NCI-H2081 (cell line): ENCODE data around the gene KRTAP10-10.
"Not testable (repeated sequence)": the region's sequence is repeated elsewhere in the genome, so short reads cannot be mapped to it uniquely, and the experiment has no call there.

Experiments
- DNase-seq, 2 experiments: peaks; one replicate each; lab custom pipeline; 2025; lab: John Stamatoyannopoulos, UW

Gene KRTAP10-10

DNA sequence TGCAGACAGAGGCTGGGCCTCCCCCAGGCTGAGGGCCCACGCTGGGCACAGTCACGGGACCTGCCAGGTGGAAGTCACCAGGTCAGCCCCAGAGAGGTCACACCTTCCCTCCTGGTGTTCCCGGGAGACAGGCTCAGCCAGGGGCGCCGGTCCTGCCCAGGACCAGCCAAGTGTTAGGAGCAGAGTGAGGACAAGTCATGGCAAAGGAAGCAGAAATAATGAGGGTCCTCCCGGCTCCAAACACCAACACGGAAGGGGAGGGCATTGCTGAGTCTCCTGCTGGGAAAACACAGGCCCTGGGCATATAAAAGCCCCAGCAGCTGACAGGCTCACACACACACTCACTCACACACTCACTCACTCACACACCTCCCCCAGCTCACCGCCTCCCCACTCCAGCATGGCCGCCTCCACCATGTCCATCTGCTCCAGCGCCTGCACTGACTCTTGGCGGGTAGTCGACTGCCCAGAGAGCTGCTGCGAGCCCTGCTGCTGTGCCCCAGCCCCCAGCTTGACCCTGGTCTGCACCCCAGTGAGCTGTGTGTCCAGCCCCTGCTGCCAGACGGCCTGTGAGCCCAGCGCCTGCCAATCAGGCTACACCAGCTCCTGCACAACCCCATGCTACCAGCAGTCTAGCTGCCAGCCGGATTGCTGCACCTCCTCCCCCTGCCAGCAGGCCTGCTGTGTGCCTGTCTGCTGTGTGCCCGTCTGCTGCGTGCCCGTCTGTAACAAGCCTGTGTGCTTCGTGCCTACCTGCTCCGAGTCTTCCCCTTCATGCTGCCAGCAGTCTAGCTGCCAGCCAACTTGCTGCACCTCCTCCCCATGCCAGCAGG lies at the start of gene KRTAP10-10:
TSS of gene KRTAP10-10 (plus strand) at position 339 of the 833 bp plus-strand sequence. CDS start at position 401, 62 bp downstream.
- peak in 1 of 2 experiments; percentile 6 for DNase-seq

DNA sequence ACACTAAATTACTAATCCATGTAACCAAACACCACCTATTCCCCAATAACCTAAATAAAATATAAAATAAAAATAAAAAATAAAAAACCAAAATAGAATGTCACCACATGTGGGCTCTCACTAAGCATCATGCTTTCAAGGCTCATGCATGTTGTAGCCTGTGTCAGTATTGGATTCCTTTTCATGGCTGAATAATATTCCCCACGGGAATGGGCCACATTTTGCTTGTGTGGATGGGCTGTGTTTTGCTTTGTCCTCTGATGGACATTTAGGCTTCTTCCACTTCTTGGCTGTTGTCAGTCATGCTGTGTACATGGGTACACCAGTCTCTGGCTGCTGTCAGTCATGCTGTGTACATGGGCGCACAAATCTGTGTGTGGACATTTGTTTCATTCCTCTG lies 48.1 kb upstream of the KRTAP10-10 start:
- no peak for DNase-seq

- DNase-seq: no peak
These were observed 47.4 kb upstream of the KRTAP10-10 start for GRCh38 chr21:44589586-44590305.

DNA sequence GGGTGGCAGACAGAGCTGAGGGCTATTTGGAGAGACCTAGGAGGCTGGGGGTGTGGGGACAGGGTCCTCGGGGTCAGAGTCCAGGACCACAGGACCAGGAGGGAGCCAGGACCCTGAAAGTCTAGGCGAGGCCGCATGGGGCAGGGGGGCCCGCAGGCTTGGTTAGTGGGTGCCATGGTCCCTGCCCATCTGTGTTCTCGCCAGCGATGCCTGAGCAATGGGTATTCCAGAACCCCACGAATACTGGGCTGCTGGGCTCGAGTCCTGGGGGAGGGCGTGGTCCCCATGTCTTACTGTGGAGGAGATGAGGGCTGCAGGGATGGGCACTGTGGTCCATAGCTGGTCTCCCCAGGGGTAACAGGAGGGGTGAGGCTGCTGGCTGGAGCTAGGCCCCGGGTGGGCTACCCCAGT lies 46.8 kb upstream of the KRTAP10-10 start:
- DNase-seq: no peak

- peak in 1 of 2 experiments; percentile 46 for DNase-seq
These were observed 46.0 kb upstream of the KRTAP10-10 start for GRCh38 chr21:44590897-44591800.

- peak in 1 of 2 experiments; percentile 34 for DNase-seq
These were observed 45.4 kb upstream of the KRTAP10-10 start for GRCh38 chr21:44591801-44592130.

- DNase-seq: no peak
These were observed 44.5 kb upstream of the KRTAP10-10 start, which contains the start of gene KRTAP10-6 for GRCh38 chr21:44592446-44593311. TSS of gene KRTAP10-6 (minus strand) at chr21:44592505. CDS start at chr21:44592484, 21 bp downstream.

DNA sequence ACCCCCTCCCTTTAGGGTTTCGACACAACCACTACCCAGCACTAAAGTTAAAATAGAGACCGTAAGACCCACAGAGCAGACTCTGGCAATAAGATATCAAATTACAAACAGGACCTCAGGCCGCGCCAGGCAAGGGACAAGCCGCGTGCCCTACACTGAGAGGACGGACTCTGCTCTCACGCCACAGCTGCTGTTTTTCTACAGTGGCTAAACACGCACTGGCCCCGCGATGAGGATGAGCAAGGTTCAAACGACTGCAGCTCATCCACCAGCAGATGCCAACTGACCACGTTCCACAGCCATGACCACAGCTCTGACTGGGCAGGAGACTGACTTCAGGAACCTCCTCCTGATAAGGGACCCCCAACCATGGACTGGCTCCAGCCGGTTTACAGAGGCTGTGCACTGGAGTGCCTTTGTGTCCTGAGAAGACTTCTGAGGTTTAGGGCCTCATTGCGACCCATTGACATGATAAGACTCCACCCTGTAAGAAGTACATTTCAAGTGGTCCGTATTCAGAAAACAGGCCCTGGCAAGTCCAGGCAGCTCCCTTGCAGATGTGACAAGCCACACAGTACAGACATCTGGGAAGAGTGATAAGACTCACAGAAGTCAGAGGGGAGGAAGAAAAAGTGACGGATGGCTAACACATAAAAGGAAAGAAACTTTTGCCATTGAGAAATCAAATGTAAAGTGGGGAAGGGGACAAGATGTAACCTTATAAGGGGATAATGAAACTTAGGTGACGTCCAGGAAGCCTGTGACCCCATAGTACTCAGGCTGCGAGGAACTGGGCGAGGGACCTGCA lies 43.4 kb upstream of the KRTAP10-10 start:
- no peak for DNase-seq

GRCh38 chr21:44594406-44594916 lies 42.7 kb upstream of the KRTAP10-10 start:
- no peak for DNase-seq

DNA sequence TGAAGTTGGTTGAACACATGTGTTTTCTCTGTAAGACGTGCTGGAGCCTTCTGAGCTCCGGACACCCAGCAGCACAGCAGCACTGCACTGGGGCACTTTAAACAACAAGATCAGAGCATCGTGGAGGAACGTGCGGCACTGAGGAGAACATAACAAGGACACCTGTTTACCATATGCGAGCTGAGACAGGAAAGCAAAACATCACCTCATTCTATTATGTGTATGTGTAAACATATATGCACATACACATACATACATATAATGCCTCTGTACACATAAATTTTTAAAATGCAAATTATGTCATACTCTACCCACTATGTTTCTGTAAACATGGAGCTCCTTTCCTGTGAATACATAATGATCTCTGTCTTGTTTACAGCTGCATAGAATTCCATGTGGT lies 41.6 kb upstream of the KRTAP10-10 start:
- DNase-seq: no peak

DNA sequence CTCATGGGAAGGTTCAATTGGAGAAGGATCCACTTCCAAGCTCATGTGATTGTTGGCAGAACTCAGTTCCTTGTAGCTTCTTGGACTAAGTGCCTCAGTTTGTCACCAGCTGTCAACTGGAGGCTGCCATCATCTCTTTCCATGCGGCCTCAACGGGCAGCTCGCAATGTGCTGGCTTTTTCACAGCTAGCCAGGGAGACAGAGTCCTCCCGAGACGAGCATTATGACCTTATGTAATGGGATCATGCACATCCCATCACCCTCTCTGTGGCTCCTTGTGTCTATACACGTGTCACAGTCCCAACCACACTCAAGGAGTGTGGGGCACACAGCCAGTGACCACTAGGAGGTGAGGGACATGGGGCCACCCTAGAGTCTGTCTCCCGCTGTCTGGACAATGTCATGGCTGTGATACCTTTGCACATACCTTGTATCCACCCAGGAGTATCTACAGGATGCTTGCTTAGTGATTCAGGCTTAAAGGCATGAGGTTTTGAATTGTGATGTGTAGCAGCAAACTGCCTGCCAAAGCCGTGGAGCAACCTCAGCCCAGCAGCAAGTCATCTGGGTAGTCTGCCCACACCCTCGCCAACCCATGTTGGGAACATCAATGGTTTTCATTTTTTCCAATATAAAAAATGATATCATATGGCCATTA lies 41.0 kb upstream of the KRTAP10-10 start:
- DNase-seq: no peak

- no peak for DNase-seq
These were observed 39.1 kb upstream of the KRTAP10-10 start for GRCh38 chr21:44598061-44598460.

DNA sequence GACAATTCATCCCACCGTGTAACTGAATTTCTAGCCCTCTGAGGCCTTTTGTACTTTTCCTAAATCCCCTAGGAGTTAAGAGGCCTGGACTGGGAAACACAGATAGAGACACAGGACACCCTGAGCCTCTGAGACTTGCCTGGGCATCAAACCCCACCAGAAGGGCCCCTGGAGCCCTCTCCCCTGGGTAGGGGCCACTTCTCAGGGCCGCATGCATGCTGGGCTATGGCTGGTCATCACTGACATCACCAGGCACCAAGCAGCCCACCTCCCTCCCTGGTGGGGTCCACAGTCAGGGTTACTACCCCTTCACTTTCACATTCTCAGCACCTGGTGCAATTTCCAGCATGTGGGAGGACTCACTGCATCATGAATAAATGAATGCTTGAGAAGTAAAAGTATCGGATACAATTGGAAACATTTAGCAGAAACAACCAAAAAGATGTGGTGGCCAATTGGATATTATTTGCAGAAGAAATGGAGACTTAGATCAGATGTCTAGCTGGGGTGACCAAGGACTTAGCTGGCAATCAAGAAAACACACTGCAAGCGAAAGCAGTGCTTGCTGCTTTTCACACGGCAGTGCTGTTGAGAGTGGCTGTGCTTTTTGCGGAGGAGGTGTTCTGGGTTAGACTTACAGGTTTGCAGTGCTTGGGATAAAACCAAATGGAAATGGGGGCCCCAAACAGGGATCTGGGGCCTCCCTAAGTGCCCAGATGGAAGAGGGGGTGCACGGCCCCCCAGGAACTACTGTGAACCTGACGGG lies 37.7 kb upstream of the KRTAP10-10 start:
- no peak for DNase-seq

GRCh38 chr21:44600118-44600978 lies 36.8 kb upstream of the KRTAP10-10 start, which contains the start of gene KRTAP10-7:
TSS of gene KRTAP10-7 (plus strand) at chr21:44600597. CDS start at chr21:44600622, 25 bp downstream.
- not testable (repeated sequence) for DNase-seq

GRCh38 chr21:44601091-44601490 lies 36.1 kb upstream of the KRTAP10-10 start:
- DNase-seq: peak in 1 of 2 experiments; percentile 5

- no peak for DNase-seq
These were observed 35.3 kb upstream of the KRTAP10-10 start for GRCh38 chr21:44601596-44602462.

- no peak for DNase-seq
These were observed 34.7 kb upstream of the KRTAP10-10 start for GRCh38 chr21:44602463-44602850.
